Activated CD4-positive, alpha-beta memory T cell treated with anti-CD3 and anti-CD28 coated beads for 36 hours (primary cell): ENCODE results near the gene KCTD7. TPM values are rescaled to one million over a fixed set of nuclear protein-coding genes. Genes with fewer than 3 reads are reported as not detected.
"Not testable (repeated sequence)": the region's sequence is repeated elsewhere in the genome, so short reads cannot be mapped to it uniquely, and the experiment has no call there.

Experiments
- CTCF ChIA-PET: fragments of 350-600 bp; sonication (Branson Sonifier 250); formaldehyde crosslinking; loops from one replicate; lab custom pipeline; 2021; ENCODE audit warnings: antibody characterized with exemption, inconsistent platforms; lab: Charles Lee
- POLR2A ChIA-PET: fragments of 350-600 bp; sonication (Branson Sonifier 250); formaldehyde crosslinking; loops from one replicate; lab custom pipeline; 2021; ENCODE audit warnings: antibody characterized with exemption; lab: Charles Lee
- DNase-seq: peaks from one replicate; pipeline ENCODE4 v3.0.0-alpha.2; 2020
- H3K27ac Mint-ChIP-seq: one replicate; pipeline ENCODE4 v1.8.0; 2021; ENCODE audit warnings: mixed read lengths
- H3K27me3 Mint-ChIP-seq: one replicate; pipeline ENCODE4 v1.8.0; 2021; ENCODE audit warnings: mixed read lengths
- H3K36me3 Mint-ChIP-seq: one replicate; pipeline ENCODE4 v1.8.0; 2021; ENCODE audit warnings: mixed read lengths
- H3K4me1 Mint-ChIP-seq: one replicate; pipeline ENCODE4 v1.8.0; 2021; ENCODE audit warnings: low read depth, mixed read lengths
- H3K4me3 Mint-ChIP-seq: one replicate; pipeline ENCODE4 v1.8.0; 2021; ENCODE audit warnings: mild to moderate bottlenecking, mixed read lengths
- H3K9me3 Mint-ChIP-seq: one replicate; pipeline ENCODE4 v1.8.0; 2021; ENCODE audit warnings: mixed read lengths
- intact Hi-C: fragments of 100-400 bp; cut with micrococcal nuclease; formaldehyde crosslinking; loops from one replicate; pipeline ENCODE4 v1.15.1; 2023
- total RNA-seq, 2 experiments: library from RNA; stranded (reverse); gene quantifications; one replicate each; pipeline ENCODE4 v1.2.3, GENCODE V29; 2021

KCTD7 gene
- total RNA-seq, 2 experiments from 2014 or later = 7.4 to 8.2 TPM

DNA sequence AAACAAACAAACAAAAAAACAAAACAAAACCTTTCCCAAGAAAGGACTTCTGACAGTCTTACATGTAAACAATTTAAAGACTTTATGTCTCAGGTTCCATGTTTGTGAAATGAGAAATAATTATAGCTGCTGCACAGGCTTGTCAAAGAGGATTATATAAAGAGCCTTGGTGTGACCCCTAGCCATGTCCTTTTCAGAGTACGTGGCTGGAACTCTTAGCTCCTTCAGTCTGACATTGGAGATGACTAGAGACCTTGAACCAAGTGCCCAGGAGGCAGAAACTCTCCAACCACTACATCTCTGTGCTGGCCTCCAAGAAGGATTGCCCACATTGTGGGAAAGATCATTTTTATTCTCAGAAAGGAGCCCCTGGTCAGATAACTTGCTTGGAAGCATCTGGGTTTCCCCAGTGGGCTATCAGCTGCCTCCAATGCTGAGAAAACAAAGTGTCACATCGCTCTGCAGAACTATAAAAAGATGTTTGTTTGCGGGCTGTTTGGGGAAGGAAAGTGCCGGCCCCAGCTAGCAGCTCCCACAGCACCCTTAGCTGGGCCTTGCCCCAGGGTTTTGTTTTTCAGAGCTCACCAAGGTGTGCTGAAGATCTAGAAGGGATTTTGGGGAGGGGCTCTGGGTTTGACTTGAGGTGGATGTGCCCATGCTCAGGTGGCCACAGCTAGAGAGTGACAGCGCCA lies 43.9 kb downstream of the KCTD7 start:
- H3K4me3 Mint-ChIP-seq, H3K9me3 Mint-ChIP-seq, H3K27me3 Mint-ChIP-seq, intact Hi-C loops, CTCF ChIA-PET, DNase-seq, H3K36me3 Mint-ChIP-seq, H3K27ac Mint-ChIP-seq, H3K4me1 Mint-ChIP-seq: not testable (repeated sequence)
- POLR2A ChIA-PET = interaction anchor here (0.7 kb wide), 1 partner anchor 149 kb away, joined by 4 read pairs; no protein-coding TSS in a partner anchor

DNA sequence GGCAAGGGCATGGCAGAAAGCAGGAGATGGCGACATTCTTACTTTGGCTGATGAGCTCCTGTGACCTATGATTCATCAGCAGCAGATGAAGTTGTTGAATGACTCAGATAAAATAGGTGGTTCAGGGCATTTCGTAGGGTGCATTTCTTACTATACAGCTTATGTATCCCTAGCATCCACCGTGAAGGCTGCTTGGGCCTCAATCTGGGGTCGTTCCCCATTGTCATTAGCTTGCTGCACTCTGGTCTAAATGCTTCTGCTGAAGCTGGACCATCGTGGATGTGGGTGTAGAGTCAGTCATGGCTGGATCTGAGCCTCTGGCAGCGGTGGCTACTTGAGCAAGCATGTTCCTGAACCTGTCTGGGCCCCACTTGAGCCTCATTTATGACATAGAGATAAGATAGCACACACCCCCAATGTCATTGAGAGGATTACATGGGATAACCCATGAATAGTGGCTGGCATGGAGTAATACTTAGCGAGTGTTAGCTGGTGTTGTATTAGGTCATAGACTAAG lies 44.5 kb downstream of the KCTD7 start:
- H3K9me3 Mint-ChIP-seq, intact Hi-C loops, H3K27me3 Mint-ChIP-seq, POLR2A ChIA-PET, H3K36me3 Mint-ChIP-seq, H3K4me3 Mint-ChIP-seq, CTCF ChIA-PET, H3K4me1 Mint-ChIP-seq: not testable (repeated sequence)
- H3K27ac Mint-ChIP-seq = peak overlapping the region; percentile 38
- peak; percentile 41 for DNase-seq

DNA sequence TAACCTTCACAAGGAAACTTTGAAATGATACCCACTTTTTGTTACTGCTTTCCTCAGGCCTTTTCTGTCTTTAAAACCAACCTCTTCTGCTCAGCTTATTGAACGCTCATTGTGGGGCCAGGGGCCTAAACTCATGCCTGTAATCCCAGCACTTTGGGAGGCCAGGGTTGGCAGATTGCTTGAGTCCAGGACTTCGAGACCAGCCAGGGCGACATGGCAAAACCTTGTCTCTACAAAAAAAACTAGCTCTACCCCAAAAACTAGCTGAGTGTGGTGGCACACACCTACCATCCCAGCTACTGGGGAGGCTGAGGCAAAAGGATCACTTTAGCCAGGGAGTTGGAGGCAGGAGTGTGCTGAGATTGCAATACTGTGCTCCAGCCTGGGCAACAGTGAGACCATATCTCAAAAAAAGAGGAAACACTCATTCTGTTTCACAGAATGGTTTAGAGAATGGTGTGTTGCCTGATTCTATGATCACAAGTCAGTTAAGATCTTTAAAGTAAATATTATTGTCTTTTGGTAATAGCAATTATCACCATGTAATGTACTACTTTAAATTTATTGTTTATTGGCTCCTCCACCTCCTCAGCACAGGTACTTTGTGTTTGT lies 51.1 kb downstream of the KCTD7 start:
- Mint-ChIP-seq H3K4me3 (peak overlapping the region; percentile 3), H3K36me3 (no peaks in the 10 kb centered on the region), H3K4me1 (peaks cover 33% of the 10 kb centered on the region), H3K27me3 (no peaks in the 10 kb centered on the region), H3K27ac (peak overlapping the region; percentile 48), H3K9me3 (no peaks in the 10 kb centered on the region)
- ChIA-PET CTCF (no interaction called here), POLR2A (no interaction called here)
- intact Hi-C loops = loop anchor here (10.0 kb wide), 1 partner anchor 315 kb away; the partner anchor contains the start of genes SBDS and TYW1
- DNase-seq = peak; percentile 8

DNA sequence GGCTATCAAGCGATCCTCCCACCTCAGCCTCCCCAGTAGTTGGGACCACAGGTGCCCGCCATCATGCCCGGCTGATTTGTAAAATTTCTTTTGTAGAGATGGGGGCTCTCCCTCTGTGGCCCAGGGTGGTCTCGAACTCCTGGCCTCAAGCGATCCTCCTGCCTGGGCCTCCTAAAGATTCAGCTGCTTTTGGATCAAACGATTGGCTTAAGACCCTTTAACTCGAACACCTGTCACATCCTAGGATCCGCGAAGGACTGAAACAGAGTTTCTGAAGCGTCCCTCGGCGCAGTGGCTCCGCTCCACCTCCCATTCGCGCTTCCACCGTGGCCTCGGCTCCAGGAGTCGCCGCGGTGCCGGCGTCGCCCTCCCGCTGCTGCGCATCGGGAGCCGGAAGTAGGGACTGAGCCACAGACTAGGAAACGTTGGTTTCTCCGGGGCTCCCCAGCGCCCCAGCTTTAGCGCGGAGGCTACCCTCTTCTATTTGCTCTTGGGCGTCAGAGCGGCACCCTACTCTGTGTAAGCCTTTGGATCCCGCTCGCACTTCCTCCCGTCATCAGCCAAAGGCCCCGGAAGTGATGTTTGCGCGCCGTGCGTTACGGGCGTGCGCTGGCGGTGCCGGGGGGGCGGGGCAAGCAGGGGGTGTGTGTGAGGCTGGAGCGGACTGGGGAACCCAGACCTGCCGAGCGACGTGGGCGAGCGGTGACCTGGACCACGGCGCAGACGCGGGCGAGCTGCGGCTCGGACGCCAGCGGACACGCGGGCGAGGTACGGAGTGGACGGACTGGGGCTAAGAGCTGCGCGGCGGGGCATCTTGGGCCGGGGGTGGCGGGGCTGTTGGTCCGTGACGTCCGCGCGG lies 53.0 kb downstream of the KCTD7 start:
- ChIA-PET POLR2A (interaction anchor here (0.8 to 2.0 kb wide), 3 partner anchors 27 to 59 kb away, joined by 3 to 9 read pairs (median 5); partner anchors contain the start of genes KCTD7 and RABGEF1), CTCF (no interaction called here)
- H3K4me1 Mint-ChIP-seq = peaks cover 37% of the 10 kb centered on the region
- DNase-seq = peak; percentile 96
- H3K36me3 Mint-ChIP-seq = no peaks in the 10 kb centered on the region
- peak overlapping the region; percentile 90 for H3K4me3 Mint-ChIP-seq
- no peaks in the 10 kb centered on the region for H3K27me3 Mint-ChIP-seq
- intact Hi-C loops = loop anchor here (1.0 to 10.0 kb wide), 5 partner anchors 27 to 313 kb away; partner anchors contain the start of genes KCTD7, RABGEF1, SBDS and TYW1
- no peaks in the 10 kb centered on the region for H3K9me3 Mint-ChIP-seq
- H3K27ac Mint-ChIP-seq = peak overlapping the region; percentile 95

DNA sequence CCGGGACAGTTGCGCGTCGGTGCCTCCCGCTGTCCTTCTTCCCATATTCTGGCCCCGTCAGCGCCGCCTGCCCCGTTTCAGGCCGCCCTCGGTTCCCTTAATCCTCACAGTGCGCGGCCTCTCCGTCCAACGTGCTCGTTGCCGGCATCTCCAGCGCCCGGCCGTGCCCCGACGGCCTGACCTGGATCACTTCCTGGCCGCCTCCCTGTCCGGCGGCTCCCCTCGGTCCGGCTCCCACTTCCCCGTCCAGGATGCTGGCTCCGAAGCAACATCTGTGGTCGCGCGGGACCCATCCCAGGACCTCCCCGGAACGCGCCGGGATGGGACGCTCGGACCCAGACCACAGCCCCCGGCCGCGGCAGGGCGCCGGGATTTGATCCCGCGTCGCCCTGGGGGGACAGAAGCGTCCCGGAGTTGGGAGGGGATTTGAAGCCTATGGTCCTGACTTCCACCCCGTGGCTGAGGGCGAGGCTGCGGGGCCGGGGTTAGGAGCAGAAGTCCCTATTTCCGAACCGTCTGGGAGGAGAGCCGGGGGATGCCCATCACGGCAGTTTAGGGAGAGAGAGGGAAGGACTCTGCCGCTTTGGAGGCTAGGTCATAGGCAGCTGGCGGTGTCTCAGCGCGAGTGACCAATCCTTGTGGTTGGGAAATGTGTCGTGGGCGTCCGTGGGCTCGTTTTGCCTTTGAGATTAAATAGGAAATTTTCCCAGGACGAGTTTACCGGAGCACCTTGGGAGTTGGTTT lies 53.8 kb downstream of the KCTD7 start:
- Mint-ChIP-seq H3K36me3 (no peaks in the 10 kb centered on the region), H3K27ac (peak overlapping the region; percentile 39), H3K4me1 (peaks cover 37% of the 10 kb centered on the region), H3K27me3 (no peaks in the 10 kb centered on the region), H3K9me3 (peaks cover under 1% of the 10 kb centered on the region), H3K4me3 (peak overlapping the region; percentile 90)
- ChIA-PET CTCF (no interaction called here), POLR2A (interaction anchor here (2.0 kb wide), 1 partner anchor 28 kb away, joined by 9 read pairs; no protein-coding TSS in a partner anchor)
- peak; percentile 30 for DNase-seq
- intact Hi-C loops = loop anchor here (1.0 to 10.0 kb wide), 4 partner anchors 28 to 312 kb away; partner anchors contain the start of genes KCTD7, SBDS and TYW1

DNA sequence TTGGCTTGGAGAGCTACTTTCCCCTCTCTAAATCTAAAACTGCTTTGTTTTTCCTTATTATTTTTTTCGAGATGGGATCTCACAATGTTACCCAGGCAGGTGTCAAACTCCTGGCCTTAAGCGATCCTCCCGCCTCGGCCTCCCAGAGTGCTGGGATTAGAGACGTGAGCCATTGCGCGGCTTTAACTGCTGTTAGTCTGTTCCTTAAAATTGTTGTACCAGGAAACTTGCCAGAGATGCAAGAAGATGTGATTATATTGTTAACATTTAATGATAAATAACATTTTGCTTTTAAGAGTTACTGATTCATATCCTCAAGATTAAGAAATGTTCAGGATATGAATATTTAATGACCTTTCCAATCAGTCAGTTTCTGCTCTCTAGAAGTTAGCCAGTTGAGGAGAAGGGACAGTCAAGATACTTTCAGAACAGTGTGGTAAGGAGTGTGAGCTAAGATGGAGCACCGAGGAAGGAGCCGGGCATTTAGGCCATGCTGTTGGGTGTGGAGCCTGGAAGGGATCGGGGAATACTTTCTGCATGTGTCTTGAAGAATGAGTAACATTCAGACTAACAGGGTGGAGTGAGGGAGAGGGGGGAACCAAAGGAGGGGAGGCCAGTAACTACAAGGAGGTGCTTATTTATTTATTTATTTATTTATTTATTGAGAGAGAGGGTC lies 54.6 kb downstream of the KCTD7 start:
- intact Hi-C loops = loop anchor here (2.0 to 10.0 kb wide), 2 partner anchors 90 to 312 kb away; partner anchors contain the start of genes SBDS and TYW1
- H3K36me3 Mint-ChIP-seq, H3K27me3 Mint-ChIP-seq, H3K27ac Mint-ChIP-seq, H3K9me3 Mint-ChIP-seq, POLR2A ChIA-PET, CTCF ChIA-PET, DNase-seq: not testable (repeated sequence)
- Mint-ChIP-seq H3K4me3 (peak overlapping the region; percentile 90), H3K4me1 (peaks cover 37% of the 10 kb centered on the region)

DNA sequence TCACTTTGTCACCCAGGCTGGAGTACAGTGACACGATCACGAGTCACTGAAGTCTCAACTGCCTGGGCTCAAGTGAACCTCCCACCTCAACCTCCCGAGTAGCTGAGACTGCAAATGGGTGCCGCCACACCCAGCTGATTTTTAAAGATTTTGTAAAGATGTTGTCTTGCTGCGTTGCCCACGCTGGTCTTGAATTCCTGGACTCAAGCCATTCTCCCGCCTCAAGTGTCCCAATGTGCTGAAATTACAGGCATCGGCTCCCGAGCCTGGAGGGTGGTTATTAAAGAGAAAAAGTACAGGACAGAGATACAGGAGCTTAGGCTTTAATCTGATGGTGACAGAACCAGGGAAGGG lies 55.1 kb downstream of the KCTD7 start:
- Mint-ChIP-seq H3K36me3 (peaks cover 2% of the 10 kb centered on the region), H3K9me3 (peaks cover 9% of the 10 kb centered on the region), H3K27ac (no peak overlapping the region), H3K27me3 (no peaks in the 10 kb centered on the region), H3K4me3 (peak overlapping the region; percentile 36), H3K4me1 (peaks cover 34% of the 10 kb centered on the region)
- intact Hi-C loops = loop anchor here (2.0 to 10.0 kb wide), 2 partner anchors 91 to 311 kb away; partner anchors contain the start of genes SBDS and TYW1
- CTCF ChIA-PET = interaction anchor here (0.6 kb wide), 1 partner anchor 205 kb away, joined by 4 read pairs; no protein-coding TSS in a partner anchor
- POLR2A ChIA-PET = no interaction called here
- DNase-seq = peak; percentile 9

DNA sequence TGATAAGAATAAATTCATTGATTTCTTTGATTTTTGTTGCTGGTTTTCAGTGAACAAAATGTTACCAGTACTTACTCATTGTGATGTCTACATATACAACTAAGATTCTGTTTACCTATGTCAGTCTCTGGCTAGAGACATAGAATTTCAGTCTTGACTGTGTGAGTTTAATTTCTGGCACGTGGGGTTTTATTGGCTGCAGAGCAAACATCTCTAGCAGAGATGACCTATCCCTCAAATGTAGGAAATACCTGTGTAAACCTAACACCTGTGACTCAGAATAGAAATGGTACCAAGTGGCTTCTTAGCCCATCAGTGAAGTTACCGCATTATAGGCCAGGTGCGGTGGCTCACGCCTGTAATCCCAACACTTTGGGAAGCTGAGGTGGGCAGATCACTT lies 57.0 kb downstream of the KCTD7 start:
- H3K36me3 Mint-ChIP-seq, H3K27me3 Mint-ChIP-seq, H3K9me3 Mint-ChIP-seq, H3K27ac Mint-ChIP-seq, H3K4me3 Mint-ChIP-seq, POLR2A ChIA-PET, DNase-seq: not testable (repeated sequence)
- intact Hi-C loops = loop anchor here (10.0 kb wide), 1 partner anchor 309 kb away; the partner anchor contains the start of genes SBDS and TYW1
- CTCF ChIA-PET = interaction anchor here (0.7 kb wide), 1 partner anchor 300 kb away, joined by 5 read pairs; no protein-coding TSS in a partner anchor
- peaks cover 23% of the 10 kb centered on the region for H3K4me1 Mint-ChIP-seq

DNA sequence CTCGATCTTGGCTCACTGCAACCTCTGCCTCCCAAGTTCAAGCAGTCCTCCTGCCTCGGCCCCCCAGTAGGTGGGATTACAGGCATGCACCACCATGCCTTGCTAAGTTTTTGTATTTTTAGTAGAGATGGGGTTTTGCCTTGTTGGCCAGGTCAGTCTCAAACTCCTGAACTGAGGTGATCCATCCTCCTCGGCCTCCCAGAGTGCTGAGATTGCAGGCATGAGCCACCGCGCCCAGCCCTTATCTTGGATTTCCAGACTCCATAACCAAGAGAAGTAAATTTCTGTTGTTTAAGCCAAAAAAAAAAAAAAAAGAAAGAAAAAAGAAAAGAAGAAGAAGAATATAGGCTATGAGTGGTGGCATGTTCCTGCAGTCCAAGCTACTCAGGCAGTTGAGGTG lies 58.5 kb downstream of the KCTD7 start:
- peaks cover 15% of the 10 kb centered on the region for H3K4me1 Mint-ChIP-seq
- intact Hi-C loops = loop anchor here (10.0 kb wide), 1 partner anchor 308 kb away; the partner anchor contains the start of genes SBDS and TYW1
- H3K27me3 Mint-ChIP-seq = no peaks in the 10 kb centered on the region
- peaks cover 9% of the 10 kb centered on the region for H3K9me3 Mint-ChIP-seq
- H3K27ac Mint-ChIP-seq = no peak overlapping the region
- ChIA-PET POLR2A (no interaction called here), CTCF (no interaction called here)
- H3K4me3 Mint-ChIP-seq = no peak overlapping the region
- no peak for DNase-seq
- H3K36me3 Mint-ChIP-seq = peaks cover 2% of the 10 kb centered on the region

DNA sequence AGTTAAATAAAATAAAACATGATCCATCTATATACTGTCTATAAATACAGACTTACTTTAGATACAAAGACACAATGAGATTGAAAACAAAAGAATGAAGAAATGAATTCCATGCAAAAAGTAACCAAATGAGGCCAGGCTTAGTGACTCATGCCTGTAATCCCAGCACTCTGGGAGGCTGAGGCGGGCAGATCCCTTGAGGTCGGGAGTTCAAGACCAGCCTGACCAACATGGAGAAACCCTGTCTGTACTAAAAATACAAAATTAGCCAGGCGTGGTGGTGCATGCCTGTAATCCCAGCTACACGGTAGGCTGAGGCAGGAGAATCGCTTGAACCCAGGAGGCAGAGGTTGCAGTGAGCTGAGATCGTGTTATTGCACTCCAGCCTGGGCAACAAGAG lies 59.0 kb downstream of the KCTD7 start:
- H3K36me3 Mint-ChIP-seq, H3K27ac Mint-ChIP-seq, POLR2A ChIA-PET, H3K4me3 Mint-ChIP-seq, H3K27me3 Mint-ChIP-seq, H3K9me3 Mint-ChIP-seq, CTCF ChIA-PET: not testable (repeated sequence)
- DNase-seq = peak; percentile 2
- H3K4me1 Mint-ChIP-seq = peaks cover 15% of the 10 kb centered on the region
- intact Hi-C loops = loop anchor here (10.0 kb wide), 1 partner anchor 307 kb away; the partner anchor contains the start of genes SBDS and TYW1
